ENCODE results near the gene GNPTAB. TPM values are rescaled to one million over a fixed set of nuclear protein-coding genes. Genes with fewer than 3 reads are reported as not detected.

The GNPTAB gene
- total and polyA plus RNA-seq, 9 donors, result 13.4 to 23.0 (median 16.9) TPM

DNA sequence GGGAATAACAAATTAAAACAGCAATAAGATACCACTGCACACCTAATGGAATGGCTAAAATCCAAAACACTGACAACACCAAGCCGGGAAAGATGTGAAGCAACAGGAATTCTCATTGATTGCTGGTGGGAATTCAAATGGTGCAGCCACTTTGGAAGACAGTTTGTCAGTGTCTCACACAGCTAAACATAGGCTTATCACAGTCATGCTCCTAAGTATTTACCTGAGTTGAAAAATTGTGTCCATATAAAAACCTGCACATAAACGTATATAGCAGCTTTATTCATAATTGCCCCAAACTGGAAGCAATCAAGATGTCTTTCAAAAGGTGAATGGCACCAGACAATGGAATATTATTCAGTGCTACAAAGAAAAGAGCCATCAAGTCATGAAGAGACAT lies 21.6 kb downstream of the GNPTAB start:
- no CpG with 5 or more reads among the region's 2 CpGs for WGBS (ENCODE audit: insufficient coverage)
- no peak for DNase-seq
- Histone ChIP-seq H3K9me3 (replicated peaks; ENCODE audit: control insufficient read depth, low read depth, low read length) (no peaks in the 10 kb centered on the region), H3K36me3 (ENCODE audit: control insufficient read depth, insufficient read depth, low read length) (no peaks in the 10 kb centered on the region), H3K27ac (ENCODE audit: low read length) (no peak overlapping the region), H3K4me1 (ENCODE audit: control insufficient read depth, insufficient read depth, low read length) (peaks cover 2% of the 10 kb centered on the region), H3K4me3 (ENCODE audit: low read length) (no peak overlapping the region), H3K27me3 (ENCODE audit: control insufficient read depth, insufficient read depth, low read length) (no peaks in the 10 kb centered on the region)

DNA sequence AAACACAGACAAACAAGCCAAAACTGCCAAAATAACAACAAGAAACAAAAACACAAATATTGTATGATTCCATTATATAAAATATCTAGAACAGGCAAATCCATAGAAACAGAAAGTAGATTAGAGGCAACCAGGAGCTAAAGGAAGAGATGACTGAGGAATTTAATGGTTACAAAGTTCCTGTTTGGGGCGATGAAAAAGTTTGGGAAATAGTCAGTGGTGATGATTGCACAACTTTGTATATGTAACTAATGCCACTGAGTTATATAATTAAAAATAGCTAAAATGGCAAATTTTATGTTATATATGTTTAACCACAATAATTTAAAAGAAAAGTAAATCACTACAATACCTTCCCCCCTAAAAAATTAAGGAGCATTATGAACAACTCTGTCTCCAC lies 24.5 kb downstream of the GNPTAB start:
- Histone ChIP-seq H3K4me1 (ENCODE audit: control insufficient read depth, insufficient read depth, low read length) (peaks cover 2% of the 10 kb centered on the region), H3K9me3 (replicated peaks; ENCODE audit: control insufficient read depth, low read depth, low read length) (no peaks in the 10 kb centered on the region), H3K27me3 (ENCODE audit: control insufficient read depth, insufficient read depth, low read length) (no peaks in the 10 kb centered on the region), H3K4me3 (ENCODE audit: low read length) (no peak overlapping the region), H3K27ac (ENCODE audit: low read length) (no peak overlapping the region), H3K36me3 (ENCODE audit: control insufficient read depth, insufficient read depth, low read length) (no peaks in the 10 kb centered on the region)
- no peak for DNase-seq
- no CpG with 5 or more reads among the region's 1 CpG for WGBS (ENCODE audit: insufficient coverage)

DNA sequence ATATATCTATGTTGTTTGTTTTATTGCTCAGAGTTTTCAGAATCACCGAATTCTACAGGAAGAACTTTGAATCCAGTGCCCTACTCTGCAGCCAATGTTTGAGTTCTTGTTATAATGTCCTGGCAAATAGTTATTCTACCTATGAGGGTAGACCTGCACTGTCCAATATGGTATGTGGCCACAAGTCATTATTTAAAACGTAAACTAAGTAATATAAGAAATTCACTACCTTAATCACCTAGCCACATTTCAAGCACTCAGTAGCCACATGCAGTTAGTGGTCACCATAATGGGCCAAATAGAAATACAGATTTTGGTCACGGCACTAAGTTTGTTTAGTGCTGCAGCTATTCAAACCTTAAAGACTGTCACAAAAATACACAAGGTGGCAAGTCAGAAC lies 26.4 kb downstream of the GNPTAB start:
- no peak for DNase-seq
- H3K27me3 ChIP-seq (ENCODE audit: control insufficient read depth, insufficient read depth, low read length), result no peaks in the 10 kb centered on the region
- no peaks in the 10 kb centered on the region for H3K9me3 ChIP-seq (replicated peaks; ENCODE audit: control insufficient read depth, low read depth, low read length)
- no peak overlapping the region for H3K27ac ChIP-seq (ENCODE audit: low read length)
- H3K4me1 ChIP-seq (ENCODE audit: control insufficient read depth, insufficient read depth, low read length), result no peaks in the 10 kb centered on the region
- WGBS (ENCODE audit: insufficient coverage), result 100% methylated on average over 1 of the region's 3 CpGs
- H3K4me3 ChIP-seq (ENCODE audit: low read length), result no peak overlapping the region
- no peaks in the 10 kb centered on the region for H3K36me3 ChIP-seq (ENCODE audit: control insufficient read depth, insufficient read depth, low read length)

DNA sequence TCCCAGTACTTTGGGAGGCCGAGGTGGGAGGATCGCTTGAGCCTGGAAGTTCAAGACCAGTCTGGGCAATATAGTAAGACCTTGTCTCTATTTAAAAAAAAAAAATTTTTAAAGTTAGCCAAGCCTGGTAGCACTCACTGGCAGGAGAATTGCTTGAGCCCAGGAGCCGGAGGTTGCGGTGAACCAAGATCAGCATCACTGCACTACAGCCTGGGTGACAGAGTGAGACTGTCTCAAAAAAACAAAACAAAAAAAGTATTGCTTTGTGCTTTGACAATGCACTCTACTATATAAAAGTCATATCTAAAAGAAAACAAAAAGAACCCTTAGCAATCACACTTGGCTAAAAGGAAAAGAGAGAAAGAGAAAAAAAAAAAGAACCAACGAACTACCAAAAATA lies 26.8 kb downstream of the GNPTAB start:
- Histone ChIP-seq H3K9me3 (replicated peaks; ENCODE audit: control insufficient read depth, low read depth, low read length) (no peaks in the 10 kb centered on the region), H3K36me3 (ENCODE audit: control insufficient read depth, insufficient read depth, low read length) (no peaks in the 10 kb centered on the region), H3K4me3 (ENCODE audit: low read length) (no peak overlapping the region), H3K27me3 (ENCODE audit: control insufficient read depth, insufficient read depth, low read length) (no peaks in the 10 kb centered on the region), H3K27ac (ENCODE audit: low read length) (no peak overlapping the region), H3K4me1 (ENCODE audit: control insufficient read depth, insufficient read depth, low read length) (no peaks in the 10 kb centered on the region)
- no CpG with 5 or more reads among the region's 5 CpGs for WGBS (ENCODE audit: insufficient coverage)
- no peak for DNase-seq

DNA sequence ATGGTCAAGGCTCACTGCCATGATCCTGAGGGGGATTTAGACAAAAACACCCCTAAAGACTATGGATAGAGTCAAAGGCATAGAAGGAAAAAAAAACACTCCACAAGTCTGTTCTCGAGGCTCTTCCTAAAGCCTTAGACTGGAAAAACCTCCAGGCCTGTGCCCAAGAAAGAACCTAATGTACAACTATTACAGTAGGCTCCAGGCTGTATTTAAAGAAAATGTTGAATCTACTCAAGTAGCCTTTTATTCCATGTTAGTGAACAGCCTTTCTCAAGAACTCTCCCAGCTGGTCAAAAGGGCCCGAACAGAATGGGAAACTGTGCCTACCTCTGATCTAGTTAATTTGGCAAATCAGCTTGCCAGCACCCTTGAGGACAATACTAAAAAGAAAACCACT lies 28.3 kb downstream of the GNPTAB start:
- DNase-seq, result no peak
- Histone ChIP-seq H3K27ac (ENCODE audit: low read length) (no peak overlapping the region), H3K4me3 (ENCODE audit: low read length) (no peak overlapping the region), H3K27me3 (ENCODE audit: control insufficient read depth, insufficient read depth, low read length) (no peaks in the 10 kb centered on the region), H3K4me1 (ENCODE audit: control insufficient read depth, insufficient read depth, low read length) (no peaks in the 10 kb centered on the region), H3K36me3 (ENCODE audit: control insufficient read depth, insufficient read depth, low read length) (no peaks in the 10 kb centered on the region), H3K9me3 (replicated peaks; ENCODE audit: control insufficient read depth, low read depth, low read length) (no peaks in the 10 kb centered on the region)
- WGBS (ENCODE audit: insufficient coverage), result no CpG with 5 or more reads among the region's 2 CpGs

DNA sequence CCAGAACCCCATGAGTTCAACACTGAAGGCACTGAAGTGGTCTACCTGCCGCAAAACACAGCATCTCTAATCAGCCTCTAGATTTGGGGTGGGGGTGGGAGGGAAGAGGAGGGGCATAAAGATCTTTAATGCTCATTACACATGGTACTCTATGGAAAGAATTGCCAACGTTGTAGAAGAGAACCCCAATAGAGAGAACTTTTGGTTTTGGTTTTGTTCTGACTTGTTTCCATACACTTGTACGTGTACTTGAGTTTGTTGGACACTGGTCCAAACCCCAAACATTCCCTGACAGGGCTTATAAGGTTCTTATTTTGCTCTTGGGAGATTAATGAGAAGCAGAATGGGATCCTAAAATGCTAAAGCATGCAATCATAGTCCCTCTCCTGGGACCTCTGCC lies 31.0 kb downstream of the GNPTAB start:
- H3K36me3 ChIP-seq (ENCODE audit: control insufficient read depth, insufficient read depth, low read length), result no peaks in the 10 kb centered on the region
- H3K4me1 ChIP-seq (ENCODE audit: control insufficient read depth, insufficient read depth, low read length), result no peaks in the 10 kb centered on the region
- WGBS (ENCODE audit: insufficient coverage), result no CpG with 5 or more reads among the region's 3 CpGs
- no peak overlapping the region for H3K27ac ChIP-seq (ENCODE audit: low read length)
- no peak overlapping the region for H3K4me3 ChIP-seq (ENCODE audit: low read length)
- DNase-seq, result no peak
- H3K9me3 ChIP-seq (replicated peaks; ENCODE audit: control insufficient read depth, low read depth, low read length), result no peaks in the 10 kb centered on the region
- no peaks in the 10 kb centered on the region for H3K27me3 ChIP-seq (ENCODE audit: control insufficient read depth, insufficient read depth, low read length)

DNA sequence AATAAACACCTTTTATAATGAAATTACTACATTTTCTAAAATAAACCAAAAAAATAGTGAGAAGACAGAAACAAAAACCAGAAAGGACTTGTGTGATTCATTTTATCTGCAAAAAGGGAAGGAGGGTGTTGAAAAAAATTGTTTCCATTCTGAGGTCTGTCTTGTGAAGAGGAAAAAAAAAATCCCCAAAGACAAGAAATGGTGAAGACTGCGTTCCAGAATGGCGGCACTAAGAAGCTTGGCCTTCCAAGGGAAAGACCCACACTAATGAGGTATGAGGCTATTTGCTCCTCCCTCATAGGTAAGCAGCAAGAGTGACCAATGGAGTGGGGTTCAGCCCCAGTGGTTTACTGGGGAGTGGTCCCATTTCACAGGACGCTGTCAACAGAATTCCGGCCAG lies 35.0 kb downstream of the GNPTAB start:
- H3K9me3 ChIP-seq (replicated peaks; ENCODE audit: control insufficient read depth, low read depth, low read length), result no peaks in the 10 kb centered on the region
- no CpG with 5 or more reads among the region's 4 CpGs for WGBS (ENCODE audit: insufficient coverage)
- DNase-seq, result peak; percentile 25
- H3K27me3 ChIP-seq (ENCODE audit: control insufficient read depth, insufficient read depth, low read length), result no peaks in the 10 kb centered on the region
- no peaks in the 10 kb centered on the region for H3K4me1 ChIP-seq (ENCODE audit: control insufficient read depth, insufficient read depth, low read length)
- H3K36me3 ChIP-seq (ENCODE audit: control insufficient read depth, insufficient read depth, low read length), result no peaks in the 10 kb centered on the region
- H3K4me3 ChIP-seq (ENCODE audit: low read length), result no peak overlapping the region
- no peak overlapping the region for H3K27ac ChIP-seq (ENCODE audit: low read length)

DNA sequence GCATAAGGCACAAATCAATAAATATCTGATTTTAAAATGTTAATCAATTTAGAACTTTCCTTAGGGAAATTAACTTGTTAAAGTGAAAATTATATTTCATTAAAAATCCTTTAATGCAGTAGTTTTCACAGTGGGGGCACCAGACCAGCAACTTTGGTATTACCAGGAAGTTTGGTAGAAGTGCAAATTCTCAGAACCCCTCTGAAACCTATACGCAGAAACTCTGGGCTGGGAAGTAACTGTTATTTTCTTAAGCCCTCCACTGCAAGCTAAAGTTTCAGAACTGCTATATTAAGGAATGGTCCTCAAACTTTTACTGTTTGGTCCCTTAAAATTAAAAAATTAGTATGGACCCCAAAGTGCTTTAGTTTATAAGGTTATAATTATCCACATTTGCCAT lies 35.7 kb downstream of the GNPTAB start:
- Histone ChIP-seq H3K36me3 (ENCODE audit: control insufficient read depth, insufficient read depth, low read length) (no peaks in the 10 kb centered on the region), H3K27ac (ENCODE audit: low read length) (no peak overlapping the region), H3K9me3 (replicated peaks; ENCODE audit: control insufficient read depth, low read depth, low read length) (no peaks in the 10 kb centered on the region), H3K4me3 (ENCODE audit: low read length) (no peak overlapping the region), H3K4me1 (ENCODE audit: control insufficient read depth, insufficient read depth, low read length) (no peaks in the 10 kb centered on the region), H3K27me3 (ENCODE audit: control insufficient read depth, insufficient read depth, low read length) (no peaks in the 10 kb centered on the region)
- no peak for DNase-seq
- WGBS (ENCODE audit: insufficient coverage), result no CpG with 5 or more reads among the region's 1 CpG

DNA sequence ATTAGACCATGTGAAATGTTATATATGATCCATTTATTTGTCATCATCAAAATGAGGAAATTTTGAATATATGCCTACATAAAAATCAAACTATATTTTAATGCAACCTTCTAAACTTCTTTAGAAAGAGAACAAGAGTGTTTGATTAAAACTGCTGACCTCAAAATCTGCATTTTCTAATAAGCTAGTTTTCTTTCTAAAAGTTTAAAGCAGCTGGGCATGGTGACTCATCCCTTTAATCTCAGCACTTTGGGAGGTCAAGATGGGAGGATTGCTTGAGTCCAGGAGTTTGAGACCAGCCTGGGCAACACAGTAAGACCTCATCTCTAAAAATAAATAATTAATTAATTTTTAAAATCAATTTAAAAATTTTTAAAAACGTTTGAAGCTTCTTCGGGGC lies 36.2 kb downstream of the GNPTAB start:
- Histone ChIP-seq H3K4me3 (ENCODE audit: low read length) (no peak overlapping the region), H3K4me1 (ENCODE audit: control insufficient read depth, insufficient read depth, low read length) (no peaks in the 10 kb centered on the region), H3K27ac (ENCODE audit: low read length) (no peak overlapping the region), H3K9me3 (replicated peaks; ENCODE audit: control insufficient read depth, low read depth, low read length) (no peaks in the 10 kb centered on the region), H3K27me3 (ENCODE audit: control insufficient read depth, insufficient read depth, low read length) (no peaks in the 10 kb centered on the region), H3K36me3 (ENCODE audit: control insufficient read depth, insufficient read depth, low read length) (no peaks in the 10 kb centered on the region)
- WGBS (ENCODE audit: insufficient coverage), result no CpG with 5 or more reads among the region's 2 CpGs
- DNase-seq, result no peak

DNA sequence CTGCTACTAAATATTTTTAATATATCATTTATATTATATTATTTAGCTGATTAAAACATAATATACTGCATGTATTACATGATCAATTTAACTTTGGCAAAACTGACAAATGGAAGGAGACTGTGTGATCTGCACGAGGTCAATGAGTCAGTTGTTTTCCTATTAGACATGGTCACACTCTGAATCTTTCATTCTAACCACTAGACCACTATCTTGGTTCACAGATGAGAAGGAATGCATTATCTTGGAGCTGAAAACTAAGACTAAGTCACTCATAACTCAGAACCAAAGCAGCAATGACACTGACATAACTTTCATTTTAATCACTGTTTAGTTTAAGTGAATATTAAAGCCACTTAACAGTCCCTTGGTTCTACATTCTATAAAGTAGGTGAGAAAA lies 37.4 kb downstream of the GNPTAB start:
- no CpG with 5 or more reads among the region's 1 CpG for WGBS (ENCODE audit: insufficient coverage)
- Histone ChIP-seq H3K4me3 (ENCODE audit: low read length) (no peak overlapping the region), H3K9me3 (replicated peaks; ENCODE audit: control insufficient read depth, low read depth, low read length) (no peaks in the 10 kb centered on the region), H3K4me1 (ENCODE audit: control insufficient read depth, insufficient read depth, low read length) (no peaks in the 10 kb centered on the region), H3K36me3 (ENCODE audit: control insufficient read depth, insufficient read depth, low read length) (peaks cover 3% of the 10 kb centered on the region), H3K27me3 (ENCODE audit: control insufficient read depth, insufficient read depth, low read length) (no peaks in the 10 kb centered on the region), H3K27ac (ENCODE audit: low read length) (no peak overlapping the region)
- no peak for DNase-seq

Measured in muscle of leg (tissue), 11 donors.